Endothelial cell of umbilical vein (primary cell): ENCODE results near the gene DDX39A. TPM values are rescaled to one million over a fixed set of nuclear protein-coding genes. Genes with fewer than 3 reads are reported as not detected.

Experiments used
- BruUV-seq: library from RNA; stranded (reverse); fragments of 400-500 nt; replicated peaks from 2 replicates; lab custom pipeline; 2021; lab: Mats Ljungman, UMichigan
- CTCF ChIA-PET: fragments of 300-600, 350-600 bp; sonication (Branson Sonifier 250); formaldehyde crosslinking; loops from one replicate; lab custom pipeline; 2021; ENCODE audit warnings: antibody characterized with exemption, inconsistent platforms; lab: Charles Lee
- POLR2A ChIA-PET: fragments of 300-600, 350-600 bp; sonication (Branson Sonifier 250); formaldehyde crosslinking; loops from one replicate; lab custom pipeline; 2021; ENCODE audit warnings: antibody characterized with exemption, inconsistent platforms; lab: Charles Lee
- DNase-seq: peaks from one replicate; pipeline ENCODE4 v3.0.0-alpha.2; 2011; ENCODE audit warnings: low read depth, low spot score
- FAIRE-seq: peaks from 2 replicates; lab custom pipeline; 2011; peaks lifted over from hg19 to GRCh38; lab: Jason Lieb, UNC
- H2AFZ ChIP-seq: 2 replicates; pipeline ENCODE4 v1.6.0; 2012; ENCODE audit warnings: low read depth, low read length, control low read depth, inconsistent platforms
- H3K27ac ChIP-seq: 2 replicates; pipeline ENCODE4 v1.5.1; 2011; ENCODE audit warnings: low read depth, mild to moderate bottlenecking, control low read depth, low read length, moderate library complexity; ENCODE audit not compliant: insufficient read depth
- H3K27me3 ChIP-seq, 2 experiments: 2 replicates each; pipeline versions ENCODE4 v1.6.0 to v1.6.1; 2011; ENCODE audit warnings: low read length in 2 of 2, mixed read lengths in 1 of 2; ENCODE audit not compliant: control insufficient read depth in 2 of 2, insufficient read depth in 2 of 2
- H3K36me3 ChIP-seq, 2 experiments: 2 replicates in 1 of 2; 3 replicates in 1 of 2; pipeline ENCODE4 v1.5.1; 2011; ENCODE audit warnings: low read length in 2 of 2, mild to moderate bottlenecking in 1 of 2, moderate library complexity in 1 of 2; ENCODE audit not compliant: control insufficient read depth in 2 of 2, insufficient read depth in 2 of 2; ENCODE audit errors: extremely low read depth in 1 of 2
- H3K4me1 ChIP-seq: 3 replicates; pipeline ENCODE4 v1.5.1; 2011; ENCODE audit warnings: mild to moderate bottlenecking, low read length; ENCODE audit not compliant: control insufficient read depth, insufficient read depth; ENCODE audit errors: extremely low read depth
- H3K4me2 ChIP-seq: 2 replicates; pipeline ENCODE4 v1.6.1; 2011; ENCODE audit warnings: low read length, control low read depth, mixed read lengths; ENCODE audit not compliant: insufficient read depth
- H3K4me3 ChIP-seq, 3 experiments: fragments of 200-600 bp in 1 of 3; sonication (generic), shearing (Covaris generic) in 1 of 3; replicated peaks in 1 of 3; 2 replicates each; pipeline ENCODE4 v1.5.1; 2011 to 2016; ENCODE audit warnings: control low read depth in 3 of 3, low read length in 3 of 3, mild to moderate bottlenecking in 2 of 3, inconsistent platforms in 1 of 3, low read depth in 1 of 3, moderate library complexity in 1 of 3; ENCODE audit not compliant: insufficient read depth in 1 of 3
- H3K79me2 ChIP-seq: 2 replicates; pipeline ENCODE4 v1.6.0; 2012; ENCODE audit warnings: low read length, inconsistent platforms; ENCODE audit not compliant: control insufficient read depth, insufficient read depth
- H3K9ac ChIP-seq: replicated peaks from 2 replicates; pipeline ENCODE3; 2011; ENCODE audit warnings: low read length, control low read depth; ENCODE audit not compliant: insufficient read depth; ENCODE audit errors: extremely low read depth
- H3K9me1 ChIP-seq: replicated peaks from 3 replicates; pipeline ENCODE4 v1.6.0; 2011; ENCODE audit warnings: mild to moderate bottlenecking, low read length; ENCODE audit not compliant: control insufficient read depth, insufficient read depth; ENCODE audit errors: extremely low read depth
- H3K9me3 ChIP-seq: replicated peaks from 2 replicates; pipeline ENCODE4 v1.5.1; 2012; ENCODE audit warnings: low read length, inconsistent platforms; ENCODE audit not compliant: control insufficient read depth, insufficient read depth
- H4K20me1 ChIP-seq: replicated peaks from 2 replicates; pipeline ENCODE3; 2011; ENCODE audit warnings: mild to moderate bottlenecking, low read length; ENCODE audit not compliant: control insufficient read depth, insufficient read depth; ENCODE audit errors: extremely low read depth
- CTCF ChIP-seq, 2 donors: IDR thresholded peaks; 1 replicate in 1 of 2; 2 replicates in 1 of 2; pipeline ENCODE4 v1.5.1; 2011; ENCODE audit warnings: low read length in 2 of 2, mild to moderate bottlenecking in 2 of 2, moderate library complexity in 2 of 2, control low read depth in 1 of 2, inconsistent platforms in 1 of 2, low read depth in 1 of 2; ENCODE audit not compliant: insufficient read depth in 1 of 2; ENCODE audit errors: extremely low read depth in 1 of 2
- EZH2 ChIP-seq: IDR thresholded peaks from 2 replicates; pipeline ENCODE4 v1.6.1; 2012; ENCODE audit warnings: borderline replicate concordance, low read depth, mild to moderate bottlenecking, moderate library complexity, low read length, inconsistent platforms; ENCODE audit not compliant: severe bottlenecking
- FOS ChIP-seq: IDR thresholded peaks from 2 replicates; pipeline ENCODE4 v1.6.1; 2011; ENCODE audit warnings: mild to moderate bottlenecking, low read length, moderate library complexity, borderline replicate concordance; ENCODE audit not compliant: insufficient read depth
- GATA2 ChIP-seq: IDR thresholded peaks from 2 replicates; pipeline ENCODE4 v1.7.0; 2011; ENCODE audit warnings: low read depth, mild to moderate bottlenecking, moderate library complexity, mixed read lengths, low read length; ENCODE audit not compliant: insufficient read length, insufficient read depth
- JUN ChIP-seq: IDR thresholded peaks from 2 replicates; pipeline ENCODE4 v1.6.1; 2011; ENCODE audit warnings: borderline replicate concordance, low read depth; ENCODE audit not compliant: insufficient read length, insufficient read depth
- MAX ChIP-seq: IDR thresholded peaks from 2 replicates; pipeline ENCODE4 v1.6.1; 2011; ENCODE audit not compliant: insufficient read depth, insufficient read length
- MYC ChIP-seq: IDR thresholded peaks from one replicate; pipeline ENCODE4 v1.6.1; 2011; ENCODE audit warnings: mild to moderate bottlenecking, low read depth, low read length
- dilution Hi-C: fragments of 300-500 bp; cut with MboI; formaldehyde crosslinking; loops from one replicate; pipeline ENCODE4 v1.15.0; 2019; ENCODE audit warnings: low sequenced_read_pairs; ENCODE audit not compliant: extremely low pct_ligation_motif_present
- intact Hi-C: fragments of 100-400 bp; cut with micrococcal nuclease; formaldehyde crosslinking; loops from one replicate; pipeline ENCODE4 v1.10.0; 2022
- polyA plus RNA-seq, 4 experiments: library from polyadenylated mRNA; depleted of rRNA in 3 of 4; stranded (reverse) in 3 of 4; unstranded in 1 of 4; fragments of >200 nt; gene quantifications; 2 replicates each; pipeline versions ENCODE4 v1.2.1 to v1.2.3, GENCODE V29; 2011 to 2012; ENCODE audit warnings: missing spikeins in 1 of 4
- total RNA-seq: library from RNA; stranded (reverse); gene quantifications from 2 replicates; pipeline ENCODE4 v1.2.3, GENCODE V29; 2021

Gene DDX39A
- total and polyA plus RNA-seq, 2 donors (not counting 3 experiments of a cell fraction or from before 2014, with no cell fraction given): 157 to 158 TPM

- POLR2A ChIA-PET: no interaction called here
- Histone ChIP-seq H3K36me3 (no peaks in the 10 kb centered on the region), H3K9me3 (no peaks in the 10 kb centered on the region), H3K4me2 (no peak overlapping the region), H2AFZ (no peak overlapping the region), H3K27ac (no peak overlapping the region), H3K4me1 (peaks cover 4% of the 10 kb centered on the region), H3K9me1 (no peaks in the 10 kb centered on the region), H3K4me3 (no peak overlapping the region), H3K9ac (no peak overlapping the region), H4K20me1 (no peaks in the 10 kb centered on the region), H3K79me2 (peaks cover 6% of the 10 kb centered on the region), H3K27me3 (peaks cover 0 to 2% of the 10 kb centered on the region in 2 experiments)
- DNase-seq: no peak
- dilution Hi-C loops: no loop called here
- intact Hi-C loops: no loop called here
- CTCF ChIA-PET: interaction anchor here (0.7 to 1.3 kb wide), 4 partner anchors 10 to 67 kb away, joined by 3 to 5 read pairs (median 4); no protein-coding TSS in a partner anchor
- FAIRE-seq: no peak
- TF ChIP-seq JUN: no peak
- TF ChIP-seq EZH2: no peak
- no peak for TF ChIP-seq MAX
- TF ChIP-seq GATA2: no peak
- no peak for TF ChIP-seq CTCF (IDR thresholded peaks at IDR 0.05; ENCODE audit: extremely low read depth in 1 of 2, insufficient read depth in 1 of 2, low read depth in 1 of 2, low read length in 2 of 2)
- TF ChIP-seq FOS: no peak
- TF ChIP-seq MYC: no peak
- BruUV-seq: no TSS peak
Measured at GRCh38 chr19:14428882-14429416, 9.8 kb upstream of the DDX39A start.
